Adipocyte (in vitro differentiated cells): ENCODE data around the gene AURKA.

Experiments
- DNase-seq: peaks from one replicate; pipeline ENCODE4 v3.0.0-alpha.2; 2015; ENCODE audit warnings: low read depth
- H3K27me3 ChIP-seq: replicated peaks from 2 replicates; pipeline ENCODE4 v1.7.0; 2013; ENCODE audit warnings: mild to moderate bottlenecking, low read length, moderate library complexity; ENCODE audit not compliant: control insufficient read depth, insufficient read depth
- H3K36me3 ChIP-seq: 2 replicates; pipeline ENCODE4 v1.7.0; 2013; ENCODE audit warnings: low read length, mild to moderate bottlenecking, moderate library complexity; ENCODE audit not compliant: control insufficient read depth, insufficient read depth, severe bottlenecking
- H3K4me1 ChIP-seq: 2 replicates; pipeline ENCODE4 v1.7.0; 2013; ENCODE audit warnings: mild to moderate bottlenecking, low read length, moderate library complexity; ENCODE audit not compliant: control insufficient read depth, insufficient read depth
- H3K4me3 ChIP-seq: 2 replicates; pipeline ENCODE4 v1.7.0; 2013; ENCODE audit warnings: mild to moderate bottlenecking, low read length, moderate library complexity
- H3K9ac ChIP-seq: 2 replicates; pipeline ENCODE4 v1.7.0; 2013; ENCODE audit warnings: mild to moderate bottlenecking, low read length, moderate library complexity
- H3K9me3 ChIP-seq: 2 replicates; pipeline ENCODE4 v1.7.0; 2013; ENCODE audit warnings: mild to moderate bottlenecking, low read length, moderate library complexity; ENCODE audit not compliant: control insufficient read depth

AURKA gene

DNA sequence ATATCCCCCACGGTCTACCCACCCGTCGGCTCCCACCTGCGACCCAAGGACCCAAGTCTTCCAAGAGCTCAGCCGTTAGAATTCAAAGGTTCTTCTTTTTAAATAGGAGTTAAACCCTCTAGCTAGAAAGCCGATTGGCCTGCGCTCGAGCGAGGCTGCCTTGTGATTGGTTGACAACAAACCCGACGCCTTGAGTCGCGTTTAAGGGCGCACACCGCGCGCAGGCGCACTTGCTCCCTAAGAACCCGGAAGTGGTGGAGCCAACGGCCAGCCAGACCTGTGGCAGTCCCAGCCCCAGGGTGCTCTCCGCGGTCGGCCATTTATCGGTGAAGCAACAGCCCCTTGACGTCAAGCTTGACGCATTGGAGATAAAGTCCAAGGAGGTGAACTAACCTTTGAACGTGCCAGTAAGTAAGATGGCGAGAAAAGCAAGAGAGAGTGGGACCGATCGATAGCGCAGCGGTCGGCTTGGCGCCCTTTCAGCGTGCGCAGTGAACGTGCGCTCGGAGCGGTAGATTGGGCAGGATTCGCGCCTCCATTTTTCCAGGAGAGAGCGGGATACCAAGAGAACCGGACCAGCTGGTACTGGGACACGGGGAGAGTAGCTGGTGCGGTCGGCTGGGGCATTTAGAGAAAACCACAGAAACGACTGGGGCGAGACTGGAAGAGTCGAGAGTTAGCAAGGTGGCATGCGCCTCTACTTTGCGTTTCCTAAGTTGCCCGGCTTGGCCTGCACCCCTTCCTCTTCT lies at the start of gene AURKA, which contains the start of gene CSTF1:
Gene AURKA (minus strand): TSS at position 84 of the 749 bp plus-strand sequence. CDS start 4,018 bp downstream, outside the sequence.
Gene CSTF1 (plus strand): TSS at position 514 of the 749 bp plus-strand sequence. CDS start 2,908 bp downstream, outside the sequence.
- peak within 1 kb of the TSS; percentile 90 for H3K9ac ChIP-seq
- peaks cover 17% of the 10 kb centered on the region for H3K4me1 ChIP-seq
- DNase-seq: peak; percentile 100
- no peaks in the 10 kb centered on the region for H3K9me3 ChIP-seq
- H3K4me3 ChIP-seq: peak within 1 kb of the TSS; percentile 92
- no peaks in the 10 kb centered on the region for H3K27me3 ChIP-seq
- H3K36me3 ChIP-seq: peaks cover 23% of the 10 kb centered on the region

DNA sequence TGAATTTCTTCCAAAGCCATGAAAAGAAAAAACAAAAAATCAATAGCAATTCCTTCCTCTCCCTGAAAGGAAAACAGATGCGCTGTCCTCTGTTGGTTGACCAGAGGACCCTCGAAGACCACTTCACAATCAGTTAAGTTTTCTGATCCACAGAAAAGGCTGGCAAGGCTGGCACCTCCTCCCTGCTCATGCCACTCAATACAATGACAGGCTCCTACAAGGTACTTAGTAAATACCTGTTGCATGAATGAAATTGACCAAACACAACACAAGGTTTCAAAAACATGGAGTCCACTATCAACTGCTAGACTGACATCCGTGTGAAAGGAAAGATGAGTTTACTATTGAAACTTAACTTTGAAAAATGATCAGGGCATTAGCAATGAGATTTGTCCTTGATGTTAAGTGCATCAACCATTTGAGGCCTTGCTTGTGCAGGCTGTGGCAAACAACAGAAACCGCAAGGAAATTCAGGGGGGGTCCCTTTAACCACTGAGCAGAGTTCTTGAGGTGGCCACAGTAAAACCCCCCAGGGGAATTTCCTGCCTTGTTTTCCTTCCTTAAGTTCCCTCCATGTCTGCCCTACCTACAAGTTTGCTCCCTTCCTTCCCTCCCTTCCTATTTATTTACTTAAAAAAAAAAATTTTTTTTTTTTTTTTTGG lies 48.5 kb upstream of the AURKA start:
- Histone ChIP-seq H3K36me3 (no peaks in the 10 kb centered on the region), H3K4me3 (no peak overlapping the region)

GRCh38 chr20:56439771-56440291 lies 47.8 kb upstream of the AURKA start:
- Histone ChIP-seq H3K4me1 (peaks cover 26% of the 10 kb centered on the region), H3K9me3 (no peaks in the 10 kb centered on the region), H3K4me3 (no peak overlapping the region), H3K36me3 (no peaks in the 10 kb centered on the region), H3K27me3 (no peaks in the 10 kb centered on the region), H3K9ac (peak overlapping the region; percentile 7)
- DNase-seq: peak; percentile 91

More for the DNA sequence above, 48.5 kb upstream of the AURKA start:
- DNase-seq: no peak
- peaks cover 24% of the 10 kb centered on the region for H3K4me1 ChIP-seq
- H3K9me3 ChIP-seq: no peaks in the 10 kb centered on the region
- no peaks in the 10 kb centered on the region for H3K27me3 ChIP-seq
- peak overlapping the region; percentile 7 for H3K9ac ChIP-seq

GRCh38 chr20:56438284-56438683 lies 46.3 kb upstream of the AURKA start:
- peaks cover 41% of the 10 kb centered on the region for H3K4me1 ChIP-seq
- H3K9me3 ChIP-seq: no peaks in the 10 kb centered on the region
- DNase-seq: no peak
- no peak overlapping the region for H3K9ac ChIP-seq
- H3K4me3 ChIP-seq: no peak overlapping the region
- H3K36me3 ChIP-seq: no peaks in the 10 kb centered on the region
- no peaks in the 10 kb centered on the region for H3K27me3 ChIP-seq

DNA sequence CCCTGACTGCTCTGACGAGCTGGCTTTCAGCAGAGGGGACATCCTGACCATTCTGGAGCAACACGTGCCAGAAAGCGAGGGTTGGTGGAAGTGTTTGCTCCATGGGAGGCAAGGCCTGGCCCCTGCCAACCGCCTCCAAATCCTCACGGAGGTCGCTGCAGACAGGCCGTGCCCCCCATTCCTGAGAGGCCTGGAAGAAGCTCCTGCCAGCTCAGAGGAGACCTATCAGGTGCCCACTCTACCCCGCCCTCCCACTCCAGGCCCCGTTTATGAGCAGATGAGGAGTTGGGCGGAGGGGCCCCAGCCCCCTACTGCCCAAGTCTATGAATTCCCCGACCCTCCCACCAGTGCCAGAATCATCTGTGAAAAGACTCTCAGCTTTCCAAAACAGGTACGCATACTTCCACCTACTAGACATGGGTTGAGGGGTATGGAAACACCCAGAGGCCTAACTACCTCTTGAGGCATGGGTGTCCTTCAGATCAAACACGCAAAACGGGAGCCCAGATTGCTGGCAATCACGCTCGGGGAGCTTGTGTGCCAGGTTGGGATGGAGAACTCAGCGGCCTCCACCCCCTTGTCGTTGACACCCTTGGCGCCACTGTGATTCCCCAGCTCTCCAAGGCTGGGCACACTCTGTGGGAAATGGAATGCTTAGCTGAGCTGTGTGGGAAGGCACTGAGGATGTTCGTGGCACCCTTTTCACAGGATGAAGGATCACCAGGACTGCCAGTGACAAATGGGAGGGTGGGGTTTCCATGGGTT lies 45.4 kb upstream of the AURKA start:
- no peaks in the 10 kb centered on the region for H3K9me3 ChIP-seq
- H3K36me3 ChIP-seq: no peaks in the 10 kb centered on the region
- no peak overlapping the region for H3K9ac ChIP-seq
- peaks cover 38% of the 10 kb centered on the region for H3K4me1 ChIP-seq
- no peak overlapping the region for H3K4me3 ChIP-seq
- DNase-seq: no peak
- no peaks in the 10 kb centered on the region for H3K27me3 ChIP-seq

- H3K4me1 ChIP-seq: peaks cover 22% of the 10 kb centered on the region
- no peaks in the 10 kb centered on the region for H3K27me3 ChIP-seq
- H3K9ac ChIP-seq: peak overlapping the region; percentile 8
- H3K36me3 ChIP-seq: no peaks in the 10 kb centered on the region
- DNase-seq: peak; percentile 62
- H3K4me3 ChIP-seq: peak overlapping the region; percentile 34
- no peaks in the 10 kb centered on the region for H3K9me3 ChIP-seq
Observed at GRCh38 chr20:56433880-56434255, 41.9 kb upstream of the AURKA start.

DNA sequence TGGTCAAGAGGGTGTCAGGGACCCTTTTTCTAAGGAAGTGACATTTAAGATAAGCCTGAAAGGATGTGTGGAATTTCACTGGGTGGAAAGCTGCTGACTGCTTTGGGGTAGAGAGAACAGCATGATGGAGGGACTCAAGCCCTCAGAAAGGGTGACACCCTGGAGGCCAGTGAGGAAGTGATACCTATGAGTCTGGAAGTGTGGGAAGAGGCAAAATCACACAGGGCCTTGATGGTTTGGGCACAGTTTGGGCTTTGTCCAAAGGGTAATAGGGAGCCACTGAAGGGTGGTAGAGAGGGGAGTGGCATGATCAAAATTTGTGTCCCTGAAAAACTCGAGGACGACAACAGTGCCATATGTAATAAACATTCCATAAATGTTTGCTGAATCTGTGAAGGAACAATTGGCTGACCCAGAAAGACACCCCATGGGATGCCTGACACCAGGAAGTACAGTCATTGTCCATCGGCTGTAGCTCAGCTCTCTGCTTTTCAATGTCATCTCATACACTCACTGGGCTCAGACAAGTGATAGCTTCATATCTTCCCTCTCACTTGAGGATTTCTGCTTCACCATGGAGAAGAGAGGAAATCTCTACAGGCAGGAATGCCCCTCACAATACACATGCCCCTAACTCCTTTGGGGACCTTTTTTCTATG lies 41.3 kb upstream of the AURKA start:
- no peaks in the 10 kb centered on the region for H3K27me3 ChIP-seq
- no peaks in the 10 kb centered on the region for H3K36me3 ChIP-seq
- H3K9me3 ChIP-seq: no peaks in the 10 kb centered on the region
- no peak for DNase-seq
- peak overlapping the region; percentile 8 for H3K9ac ChIP-seq
- H3K4me3 ChIP-seq: peak overlapping the region; percentile 34
- peaks cover 22% of the 10 kb centered on the region for H3K4me1 ChIP-seq

- peaks cover 22% of the 10 kb centered on the region for H3K4me1 ChIP-seq
- H3K9ac ChIP-seq: no peak overlapping the region
- H3K27me3 ChIP-seq: no peaks in the 10 kb centered on the region
- no peaks in the 10 kb centered on the region for H3K9me3 ChIP-seq
- no peaks in the 10 kb centered on the region for H3K36me3 ChIP-seq
- DNase-seq: no peak
- no peak overlapping the region for H3K4me3 ChIP-seq
Observed at GRCh38 chr20:56431471-56431870, 39.5 kb upstream of the AURKA start.

DNA sequence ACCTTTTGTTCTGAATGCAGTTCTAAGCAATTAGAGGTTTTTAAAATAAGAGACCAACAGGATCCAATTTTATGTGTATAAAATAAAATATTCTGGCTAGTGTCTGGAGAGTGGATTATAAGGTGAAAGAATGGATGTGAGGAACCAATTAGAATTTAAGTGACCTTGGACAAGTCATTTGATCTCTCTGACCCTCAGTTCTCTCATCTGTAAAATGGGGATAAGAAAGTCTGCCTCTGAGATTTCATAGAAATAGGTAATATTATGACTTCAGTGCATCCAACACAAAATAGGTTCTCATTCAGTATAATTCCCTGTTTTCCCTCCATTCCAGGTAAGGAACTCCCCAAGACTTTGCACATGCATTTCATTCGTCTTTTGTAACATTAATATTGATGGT lies 38.9 kb upstream of the AURKA start:
- no peak for DNase-seq
- no peak overlapping the region for H3K4me3 ChIP-seq
- no peaks in the 10 kb centered on the region for H3K36me3 ChIP-seq
- H3K9ac ChIP-seq: no peak overlapping the region
- H3K27me3 ChIP-seq: no peaks in the 10 kb centered on the region
- H3K4me1 ChIP-seq: peaks cover 22% of the 10 kb centered on the region
- no peaks in the 10 kb centered on the region for H3K9me3 ChIP-seq

- Histone ChIP-seq H3K36me3 (no peaks in the 10 kb centered on the region), H3K9ac (no peak overlapping the region), H3K9me3 (no peaks in the 10 kb centered on the region), H3K27me3 (no peaks in the 10 kb centered on the region), H3K4me1 (peaks cover 22% of the 10 kb centered on the region), H3K4me3 (no peak overlapping the region)
- no peak for DNase-seq
Observed at GRCh38 chr20:56430461-56430860, 38.4 kb upstream of the AURKA start.
